Epithelial cell of esophagus (primary cell): ENCODE data around the gene MCM7.
A peak's percentile ranks its signal among the peaks of the same experiment; 100 is the strongest.

ENCODE experiments used
- DNase-seq: peaks from one replicate; pipeline ENCODE4 v3.0.0; 2010; ENCODE audit warnings: low read depth
- H3K4me3 ChIP-seq: 2 replicates; pipeline ENCODE4 v1.5.1; 2011; ENCODE audit warnings: mild to moderate bottlenecking, low read length, control low read depth
- CTCF ChIP-seq: IDR thresholded peaks from 2 replicates; pipeline ENCODE4 v1.5.1; 2011; ENCODE audit warnings: low read depth, mild to moderate bottlenecking, low read length, control low read depth, inconsistent platforms; ENCODE audit not compliant: insufficient read depth; ENCODE audit errors: missing control alignments

MCM7 gene

GRCh38 chr7:100126931-100127865, 26.0 kb upstream of the MCM7 start, which contains the start of gene MBLAC1:
Gene MBLAC1 (plus strand): TSS chr7:100126967. CDS start chr7:100127396, 429 bp downstream.
- H3K4me3 ChIP-seq: peak within 1 kb of the TSS; percentile 92
- no peak for TF ChIP-seq CTCF
- DNase-seq: peak; percentile 90

GRCh38 chr7:100126239-100126930, 25.2 kb upstream of the MCM7 start:
- peak overlapping the region; percentile 92 for H3K4me3 ChIP-seq
- no peak for DNase-seq
- TF ChIP-seq CTCF: no peak

- no peak for TF ChIP-seq CTCF
- H3K4me3 ChIP-seq: no peak overlapping the region
- no peak for DNase-seq
Measured at GRCh38 chr7:100124301-100125230, 23.4 kb upstream of the MCM7 start.

GRCh38 chr7:100122568-100122967, 21.4 kb upstream of the MCM7 start:
- DNase-seq: no peak

GRCh38 chr7:100122067-100122466, 20.9 kb upstream of the MCM7 start:
- H3K4me3 ChIP-seq: no peak overlapping the region
- DNase-seq: peak; percentile 46
- TF ChIP-seq CTCF: no peak

More at GRCh38 chr7:100122568-100122967, 21.4 kb upstream of the MCM7 start:
- H3K4me3 ChIP-seq: no peak overlapping the region
- TF ChIP-seq CTCF: no peak

- no peak for TF ChIP-seq CTCF
- DNase-seq: no peak
- no peak overlapping the region for H3K4me3 ChIP-seq
Measured at GRCh38 chr7:100120733-100121036, 19.5 kb upstream of the MCM7 start.
